ENCODE data around the gene CHADL. TPM values are rescaled to one million over a fixed set of nuclear protein-coding genes. Genes with fewer than 3 reads are reported as not detected.
A peak's percentile ranks its signal among the peaks of the same experiment; 100 is the strongest.

The CHADL gene
- polyA plus RNA-seq, 1 donor (not counting 4 experiments of a cell fraction or from before 2014, with no cell fraction given), result 0.16 TPM

- Histone ChIP-seq H3K4me3 (ENCODE audit: control insufficient read depth in 2 of 3, extremely low read depth in 1 of 3, insufficient read depth in 2 of 3, low read depth in 1 of 3, low read length in 3 of 3) (peak overlapping the region; percentile 80 to 93 (median 90)), H3K79me2 (ENCODE audit: control insufficient read depth, insufficient read depth, low read length) (peaks cover 41% of the 10 kb centered on the region), H3K4me2 (ENCODE audit: control insufficient read depth, extremely low read depth, insufficient read depth, low read depth, low read length) (peak overlapping the region; percentile 94), H3K27me3 (ENCODE audit: control insufficient read depth, extremely low read depth, insufficient read depth, low read length) (no peaks in the 10 kb centered on the region), H3K36me3 (ENCODE audit: control insufficient read depth in 2 of 2, extremely low read depth in 1 of 2, insufficient read depth in 2 of 2, low read length in 2 of 2) (peaks cover 10 to 31% of the 10 kb centered on the region in 2 experiments), H3K4me1 (ENCODE audit: control insufficient read depth, extremely low read depth, insufficient read depth, low read length) (peaks cover 58% of the 10 kb centered on the region), H4K20me1 (ENCODE audit: control insufficient read depth, extremely low read depth, insufficient read depth, low read length) (peaks cover 14% of the 10 kb centered on the region), H3K9me1 (ENCODE audit: control insufficient read depth, extremely low read depth, insufficient read depth, low read length) (peaks cover 2% of the 10 kb centered on the region), H2AFZ (ENCODE audit: control insufficient read depth, low read length) (no peak overlapping the region), H3K9ac (ENCODE audit: control insufficient read depth, extremely low read depth, insufficient read depth, low read length) (peak overlapping the region; percentile 95), H3K27ac (ENCODE audit: control insufficient read depth, insufficient read depth, low read length) (peak overlapping the region; percentile 94), H3K9me3 (ENCODE audit: control insufficient read depth, low read depth, low read length) (no peaks in the 10 kb centered on the region)
- TF ChIP-seq, protein P1, sequence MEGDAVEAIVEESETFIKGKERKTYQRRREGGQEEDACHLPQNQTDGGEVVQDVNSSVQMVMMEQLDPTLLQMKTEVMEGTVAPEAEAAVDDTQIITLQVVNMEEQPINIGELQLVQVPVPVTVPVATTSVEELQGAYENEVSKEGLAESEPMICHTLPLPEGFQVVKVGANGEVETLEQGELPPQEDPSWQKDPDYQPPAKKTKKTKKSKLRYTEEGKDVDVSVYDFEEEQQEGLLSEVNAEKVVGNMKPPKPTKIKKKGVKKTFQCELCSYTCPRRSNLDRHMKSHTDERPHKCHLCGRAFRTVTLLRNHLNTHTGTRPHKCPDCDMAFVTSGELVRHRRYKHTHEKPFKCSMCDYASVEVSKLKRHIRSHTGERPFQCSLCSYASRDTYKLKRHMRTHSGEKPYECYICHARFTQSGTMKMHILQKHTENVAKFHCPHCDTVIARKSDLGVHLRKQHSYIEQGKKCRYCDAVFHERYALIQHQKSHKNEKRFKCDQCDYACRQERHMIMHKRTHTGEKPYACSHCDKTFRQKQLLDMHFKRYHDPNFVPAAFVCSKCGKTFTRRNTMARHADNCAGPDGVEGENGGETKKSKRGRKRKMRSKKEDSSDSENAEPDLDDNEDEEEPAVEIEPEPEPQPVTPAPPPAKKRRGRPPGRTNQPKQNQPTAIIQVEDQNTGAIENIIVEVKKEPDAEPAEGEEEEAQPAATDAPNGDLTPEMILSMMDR (optimal IDR thresholded peaks at IDR 0.05 in 1 of 3, IDR thresholded peaks at IDR 0.05 in 1 of 3, conservative IDR thresholded peaks at IDR 0.05 in 1 of 3; ENCODE audit: extremely low read depth in 1 of 3, insufficient read depth in 2 of 3, low read length in 3 of 3), result no peak
- TF ChIP-seq EZH2 (IDR thresholded peaks at IDR 0.05; ENCODE audit: low read length), result no peak
- DNase-seq (ENCODE audit: low read depth, low spot score), result no peak
- dilution Hi-C loops (cut with MboI; ENCODE audit: extremely low pct_ligation_motif_present, low sequenced_read_pairs), result no loop called here
- FAIRE-seq, result no peak
Observed at GRCh38 chr22:41284465-41284864, 43.7 kb upstream of the CHADL start.

DNA sequence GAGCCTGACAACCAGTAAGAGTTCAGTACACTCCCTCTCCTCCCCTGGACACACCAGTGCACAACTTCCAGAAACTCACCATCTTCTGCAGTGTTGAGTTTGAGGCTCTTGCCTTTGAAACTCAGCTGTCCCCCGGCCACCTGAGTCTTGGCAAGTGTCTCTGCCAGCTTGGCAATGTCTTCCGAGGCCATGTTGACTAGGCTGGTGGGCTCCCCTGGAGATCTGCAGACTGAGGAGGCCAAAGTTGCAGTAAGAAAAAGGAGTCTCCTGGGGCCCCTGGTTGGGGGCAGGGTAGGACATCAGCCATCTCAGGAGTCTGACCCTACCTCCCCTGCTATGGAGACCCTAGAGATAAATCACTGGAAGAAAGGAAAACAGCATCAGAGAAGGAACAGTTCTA lies 40.1 kb upstream of the CHADL start:
- H3K27me3 ChIP-seq (ENCODE audit: control insufficient read depth, extremely low read depth, insufficient read depth, low read length), result no peaks in the 10 kb centered on the region
- H2AFZ ChIP-seq (ENCODE audit: control insufficient read depth, low read length), result no peak overlapping the region
- peaks cover 31% of the 10 kb centered on the region for H3K4me1 ChIP-seq (ENCODE audit: control insufficient read depth, extremely low read depth, insufficient read depth, low read length)
- peaks cover 2% of the 10 kb centered on the region for H3K9me1 ChIP-seq (ENCODE audit: control insufficient read depth, extremely low read depth, insufficient read depth, low read length)
- FAIRE-seq (no peak), DNase-seq (ENCODE audit: low read depth, low spot score) (no peak)
- dilution Hi-C loops (cut with MboI; ENCODE audit: extremely low pct_ligation_motif_present, low sequenced_read_pairs), result no loop called here
- peak overlapping the region; percentile 37 for H3K27ac ChIP-seq (ENCODE audit: control insufficient read depth, insufficient read depth, low read length)
- no peaks in the 10 kb centered on the region for H3K9me3 ChIP-seq (ENCODE audit: control insufficient read depth, low read depth, low read length)
- no peak for TF ChIP-seq EZH2 (IDR thresholded peaks at IDR 0.05; ENCODE audit: low read length)
- TF ChIP-seq, protein P1 (optimal IDR thresholded peaks at IDR 0.05 in 1 of 3, IDR thresholded peaks at IDR 0.05 in 1 of 3, conservative IDR thresholded peaks at IDR 0.05 in 1 of 3; ENCODE audit: extremely low read depth in 1 of 3, insufficient read depth in 2 of 3, low read length in 3 of 3), result no peak
- peaks cover 14% of the 10 kb centered on the region for H4K20me1 ChIP-seq (ENCODE audit: control insufficient read depth, extremely low read depth, insufficient read depth, low read length)
- H3K9ac ChIP-seq (ENCODE audit: control insufficient read depth, extremely low read depth, insufficient read depth, low read length), result no peak overlapping the region
- peak overlapping the region; percentile 23 for H3K4me2 ChIP-seq (ENCODE audit: control insufficient read depth, extremely low read depth, insufficient read depth, low read depth, low read length)
- no peak overlapping the region for H3K4me3 ChIP-seq (ENCODE audit: control insufficient read depth in 2 of 3, extremely low read depth in 1 of 3, insufficient read depth in 2 of 3, low read depth in 1 of 3, low read length in 3 of 3)
- H3K79me2 ChIP-seq (ENCODE audit: control insufficient read depth, insufficient read depth, low read length), result peaks cover 65% of the 10 kb centered on the region
- peaks cover 17 to 49% of the 10 kb centered on the region in 2 experiments for H3K36me3 ChIP-seq (ENCODE audit: control insufficient read depth in 2 of 2, extremely low read depth in 1 of 2, insufficient read depth in 2 of 2, low read length in 2 of 2)
